Measurements from ENCODE around the gene GJD4.

The GJD4 gene

GRCh38 chr10:35644050-35644950, 39.2 kb downstream of the GJD4 start:
- Histone ChIP-seq H3K9ac (ENCODE audit: low read length) (no peak overlapping the region), H3K4me3 (ENCODE audit: low read depth, low read length, poor library complexity, severe bottlenecking) (no peak overlapping the region), H4K20me1 (ENCODE audit: insufficient read depth, low read length) (no peaks in the 10 kb centered on the region), H3K9me3 (ENCODE audit: low read length) (no peaks in the 10 kb centered on the region), H3K27ac (ENCODE audit: low read depth, low read length, poor library complexity, severe bottlenecking) (no peak overlapping the region), H3K9me2 (ENCODE audit: low read depth, low read length) (no peaks in the 10 kb centered on the region), H3K4me2 (ENCODE audit: low read length) (peak overlapping the region; percentile 75; the same call in 1 of the 2 replicates), H3F3A (ENCODE audit: insufficient read depth, low read length) (no peaks in the 10 kb centered on the region), H3K27me3 (ENCODE audit: insufficient read depth, low read length) (no peaks in the 10 kb centered on the region), H3K79me2 (ENCODE audit: insufficient read depth, low read length) (no peaks in the 10 kb centered on the region), H3K36me3 (ENCODE audit: insufficient read depth, low read length) (no peaks in the 10 kb centered on the region), H3K4me1 (ENCODE audit: insufficient read depth, low read length, severe bottlenecking) (peaks cover 22% of the 10 kb centered on the region), H2AFZ (ENCODE audit: low read length) (no peak overlapping the region)
- TF ChIP-seq, protein P1, sequence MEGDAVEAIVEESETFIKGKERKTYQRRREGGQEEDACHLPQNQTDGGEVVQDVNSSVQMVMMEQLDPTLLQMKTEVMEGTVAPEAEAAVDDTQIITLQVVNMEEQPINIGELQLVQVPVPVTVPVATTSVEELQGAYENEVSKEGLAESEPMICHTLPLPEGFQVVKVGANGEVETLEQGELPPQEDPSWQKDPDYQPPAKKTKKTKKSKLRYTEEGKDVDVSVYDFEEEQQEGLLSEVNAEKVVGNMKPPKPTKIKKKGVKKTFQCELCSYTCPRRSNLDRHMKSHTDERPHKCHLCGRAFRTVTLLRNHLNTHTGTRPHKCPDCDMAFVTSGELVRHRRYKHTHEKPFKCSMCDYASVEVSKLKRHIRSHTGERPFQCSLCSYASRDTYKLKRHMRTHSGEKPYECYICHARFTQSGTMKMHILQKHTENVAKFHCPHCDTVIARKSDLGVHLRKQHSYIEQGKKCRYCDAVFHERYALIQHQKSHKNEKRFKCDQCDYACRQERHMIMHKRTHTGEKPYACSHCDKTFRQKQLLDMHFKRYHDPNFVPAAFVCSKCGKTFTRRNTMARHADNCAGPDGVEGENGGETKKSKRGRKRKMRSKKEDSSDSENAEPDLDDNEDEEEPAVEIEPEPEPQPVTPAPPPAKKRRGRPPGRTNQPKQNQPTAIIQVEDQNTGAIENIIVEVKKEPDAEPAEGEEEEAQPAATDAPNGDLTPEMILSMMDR (IDR thresholded peaks at IDR 0.05; ENCODE audit: low read length) = no peak

DNA sequence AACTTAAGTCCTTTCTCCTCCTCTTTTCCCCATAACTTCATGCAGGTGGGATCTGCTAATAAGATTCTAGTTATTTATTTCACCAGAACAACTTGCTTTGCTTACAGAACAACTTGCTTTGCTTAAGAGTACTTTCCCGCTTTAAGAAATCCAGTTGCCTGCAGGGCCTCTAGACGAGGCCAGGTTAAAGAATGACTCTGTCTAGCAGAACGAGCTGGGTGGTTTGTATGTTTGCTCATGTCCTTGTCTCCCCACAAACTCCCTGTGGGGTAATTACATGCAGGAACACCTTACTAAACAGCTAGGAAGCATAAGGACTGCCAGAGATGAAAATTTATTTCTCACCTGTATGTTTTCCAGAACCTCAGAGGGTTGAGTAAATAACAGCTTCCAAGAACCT, 45.8 kb downstream of the GJD4 start:
- no peak overlapping the region for H2AFZ ChIP-seq (ENCODE audit: low read length)
- no peak overlapping the region for H3K4me3 ChIP-seq (ENCODE audit: low read depth, low read length, poor library complexity, severe bottlenecking)
- no peaks in the 10 kb centered on the region for H4K20me1 ChIP-seq (ENCODE audit: insufficient read depth, low read length)
- no peaks in the 10 kb centered on the region for H3K9me3 ChIP-seq (ENCODE audit: low read length)
- H3K9me2 ChIP-seq (ENCODE audit: low read depth, low read length) = no peaks in the 10 kb centered on the region
- TF ChIP-seq EZH2 (IDR thresholded peaks at IDR 0.05; ENCODE audit: borderline replicate concordance, low read length) = no peak
- TF ChIP-seq, protein P1 (IDR thresholded peaks at IDR 0.05; ENCODE audit: low read length) = no peak
- no peak overlapping the region for H3K9ac ChIP-seq (ENCODE audit: low read length)
- H3F3A ChIP-seq (ENCODE audit: insufficient read depth, low read length) = no peaks in the 10 kb centered on the region
- no peak overlapping the region for H3K27ac ChIP-seq (ENCODE audit: low read depth, low read length, poor library complexity, severe bottlenecking)
- H3K27me3 ChIP-seq (ENCODE audit: insufficient read depth, low read length) = no peaks in the 10 kb centered on the region
- no peaks in the 10 kb centered on the region for H3K79me2 ChIP-seq (ENCODE audit: insufficient read depth, low read length)
- H3K4me2 ChIP-seq (ENCODE audit: low read length) = no peak overlapping the region
- no peaks in the 10 kb centered on the region for H3K36me3 ChIP-seq (ENCODE audit: insufficient read depth, low read length)
- H3K4me1 ChIP-seq (ENCODE audit: insufficient read depth, low read length, severe bottlenecking) = no peaks in the 10 kb centered on the region

GRCh38 chr10:35652824-35653223, 47.7 kb downstream of the GJD4 start:
- Histone ChIP-seq H3K4me3 (ENCODE audit: low read depth, low read length, poor library complexity, severe bottlenecking) (no peak overlapping the region), H3K27me3 (ENCODE audit: insufficient read depth, low read length) (no peaks in the 10 kb centered on the region), H3K27ac (ENCODE audit: low read depth, low read length, poor library complexity, severe bottlenecking) (no peak overlapping the region), H4K20me1 (ENCODE audit: insufficient read depth, low read length) (no peaks in the 10 kb centered on the region), H3K36me3 (ENCODE audit: insufficient read depth, low read length) (no peaks in the 10 kb centered on the region), H3K9ac (ENCODE audit: low read length) (no peak overlapping the region), H3K4me1 (ENCODE audit: insufficient read depth, low read length, severe bottlenecking) (no peaks in the 10 kb centered on the region), H3K9me2 (ENCODE audit: low read depth, low read length) (no peaks in the 10 kb centered on the region), H3F3A (ENCODE audit: insufficient read depth, low read length) (no peaks in the 10 kb centered on the region), H2AFZ (ENCODE audit: low read length) (no peak overlapping the region), H3K4me2 (ENCODE audit: low read length) (no peak overlapping the region), H3K9me3 (ENCODE audit: low read length) (no peaks in the 10 kb centered on the region), H3K79me2 (ENCODE audit: insufficient read depth, low read length) (no peaks in the 10 kb centered on the region)
- no peak for TF ChIP-seq EZH2 (IDR thresholded peaks at IDR 0.05; ENCODE audit: borderline replicate concordance, low read length)
- TF ChIP-seq, protein P1 (IDR thresholded peaks at IDR 0.05; ENCODE audit: low read length) = no peak
